ENCODE results near the gene B4GALT5. TPM values are rescaled to one million over a fixed set of nuclear protein-coding genes. Genes with fewer than 3 reads are reported as not detected.

Gene B4GALT5
- total RNA-seq, 1 donor from 2014 or later = 31.0 TPM

DNA sequence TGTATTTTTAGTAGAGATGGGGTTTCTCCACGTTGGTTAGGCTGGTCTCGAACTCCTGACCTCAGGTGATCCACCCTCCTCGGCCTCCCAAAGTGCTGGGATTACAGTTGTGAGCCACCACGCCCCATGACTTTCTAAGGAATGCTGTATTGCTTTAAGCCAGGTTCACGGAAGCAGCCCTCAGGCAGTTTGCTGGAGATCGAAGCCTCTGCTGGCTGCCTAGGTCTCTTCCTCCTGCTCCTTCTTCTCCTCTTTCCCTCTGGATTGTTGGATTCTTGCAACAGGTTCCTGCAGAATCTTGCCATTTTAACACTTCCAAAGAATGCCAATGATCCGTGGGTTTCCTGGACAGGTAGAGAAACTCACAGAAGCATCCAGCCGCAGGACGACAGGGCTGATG, 29.3 kb upstream of the B4GALT5 start:
- intact Hi-C loops (cut with micrococcal nuclease) = no loop called here
- Histone ChIP-seq H3K27ac (replicated peaks) (no peak overlapping the region), H3K27me3 (ENCODE audit: low read depth) (no peaks in the 10 kb centered on the region), H3K36me3 (no peaks in the 10 kb centered on the region), H3K4me1 (peaks cover 9% of the 10 kb centered on the region), H3K9me3 (replicated peaks) (no peaks in the 10 kb centered on the region), H3K4me3 (no peak overlapping the region)
- TF ChIP-seq, protein P1, sequence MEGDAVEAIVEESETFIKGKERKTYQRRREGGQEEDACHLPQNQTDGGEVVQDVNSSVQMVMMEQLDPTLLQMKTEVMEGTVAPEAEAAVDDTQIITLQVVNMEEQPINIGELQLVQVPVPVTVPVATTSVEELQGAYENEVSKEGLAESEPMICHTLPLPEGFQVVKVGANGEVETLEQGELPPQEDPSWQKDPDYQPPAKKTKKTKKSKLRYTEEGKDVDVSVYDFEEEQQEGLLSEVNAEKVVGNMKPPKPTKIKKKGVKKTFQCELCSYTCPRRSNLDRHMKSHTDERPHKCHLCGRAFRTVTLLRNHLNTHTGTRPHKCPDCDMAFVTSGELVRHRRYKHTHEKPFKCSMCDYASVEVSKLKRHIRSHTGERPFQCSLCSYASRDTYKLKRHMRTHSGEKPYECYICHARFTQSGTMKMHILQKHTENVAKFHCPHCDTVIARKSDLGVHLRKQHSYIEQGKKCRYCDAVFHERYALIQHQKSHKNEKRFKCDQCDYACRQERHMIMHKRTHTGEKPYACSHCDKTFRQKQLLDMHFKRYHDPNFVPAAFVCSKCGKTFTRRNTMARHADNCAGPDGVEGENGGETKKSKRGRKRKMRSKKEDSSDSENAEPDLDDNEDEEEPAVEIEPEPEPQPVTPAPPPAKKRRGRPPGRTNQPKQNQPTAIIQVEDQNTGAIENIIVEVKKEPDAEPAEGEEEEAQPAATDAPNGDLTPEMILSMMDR (IDR thresholded peaks at IDR 0.05; ENCODE audit: borderline replicate concordance) = no peak
- DNase-seq = no peak

DNA sequence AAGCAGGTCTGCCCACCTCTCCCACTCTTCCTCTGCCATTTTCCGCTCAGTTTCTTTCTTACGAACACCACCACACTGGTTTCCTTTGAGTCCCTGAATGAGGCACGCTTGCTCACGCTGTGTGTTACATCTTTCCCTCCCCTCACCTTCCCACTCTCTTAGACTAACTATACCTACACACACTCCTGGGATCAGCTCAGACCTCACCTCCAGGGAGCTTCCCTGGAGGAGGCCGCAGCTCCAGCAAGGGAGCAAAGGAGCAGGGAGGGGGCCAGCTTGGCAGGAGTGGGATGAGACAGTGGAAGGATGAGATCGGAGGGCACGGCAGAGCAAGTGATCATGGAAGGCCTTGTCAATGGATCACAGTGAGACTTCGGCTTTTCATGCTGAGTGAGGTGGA, 28.3 kb upstream of the B4GALT5 start:
- TF ChIP-seq, protein P1 (IDR thresholded peaks at IDR 0.05; ENCODE audit: borderline replicate concordance) = no peak
- H3K36me3 ChIP-seq = no peaks in the 10 kb centered on the region
- intact Hi-C loops (cut with micrococcal nuclease) = no loop called here
- no peaks in the 10 kb centered on the region for H3K4me1 ChIP-seq
- no peak overlapping the region for H3K27ac ChIP-seq (replicated peaks)
- DNase-seq = no peak
- no peaks in the 10 kb centered on the region for H3K9me3 ChIP-seq (replicated peaks)
- H3K27me3 ChIP-seq (ENCODE audit: low read depth) = no peaks in the 10 kb centered on the region
- H3K4me3 ChIP-seq = no peak overlapping the region

DNA sequence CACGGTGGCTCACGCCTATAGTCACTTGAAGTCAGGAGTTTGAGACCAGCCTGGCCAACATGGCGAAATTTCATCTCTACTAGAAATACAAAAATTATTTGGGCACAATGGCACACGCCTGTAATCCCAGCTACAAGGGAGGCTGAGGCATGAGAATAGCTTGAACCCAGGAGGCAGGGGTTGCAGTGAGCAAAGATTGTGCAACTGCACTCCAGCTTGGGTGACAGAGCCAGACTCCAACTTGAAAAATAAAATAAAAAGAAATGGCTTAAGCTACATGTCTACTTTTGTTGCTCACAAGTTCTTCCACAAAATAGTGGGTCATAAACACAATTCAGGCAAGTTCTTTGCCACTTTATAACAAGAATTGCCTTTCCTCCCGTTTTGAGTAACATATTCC, 27.1 kb upstream of the B4GALT5 start:
- no peaks in the 10 kb centered on the region for H3K9me3 ChIP-seq (replicated peaks)
- intact Hi-C loops (cut with micrococcal nuclease) = no loop called here
- TF ChIP-seq, protein P1 (IDR thresholded peaks at IDR 0.05; ENCODE audit: borderline replicate concordance) = no peak
- H3K36me3 ChIP-seq = no peaks in the 10 kb centered on the region
- H3K4me1 ChIP-seq = no peaks in the 10 kb centered on the region
- DNase-seq = no peak
- no peaks in the 10 kb centered on the region for H3K27me3 ChIP-seq (ENCODE audit: low read depth)
- no peak overlapping the region for H3K27ac ChIP-seq (replicated peaks)
- no peak overlapping the region for H3K4me3 ChIP-seq

DNA sequence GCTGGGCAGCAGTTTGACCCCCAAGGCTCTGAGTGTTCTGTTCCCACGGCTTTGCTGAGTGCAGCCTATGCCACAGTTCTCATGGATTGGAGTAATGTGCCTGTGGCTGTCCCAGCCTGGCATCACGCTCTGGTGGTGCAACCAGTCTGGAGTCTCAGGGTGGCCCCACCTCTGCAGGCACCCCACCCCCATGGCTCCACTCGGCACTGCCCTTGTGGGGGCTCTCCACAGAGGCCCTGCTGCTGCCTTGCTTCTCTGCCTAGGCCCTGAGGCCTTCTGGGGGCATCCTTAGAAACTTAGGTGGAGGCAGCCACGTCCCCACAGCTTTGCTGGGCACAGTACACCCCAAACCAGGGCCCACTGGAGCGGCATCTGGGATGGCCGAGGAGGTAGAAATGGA, 25.4 kb upstream of the B4GALT5 start:
- H3K4me3 ChIP-seq = no peak overlapping the region
- H3K27ac ChIP-seq (replicated peaks) = no peak overlapping the region
- intact Hi-C loops (cut with micrococcal nuclease) = no loop called here
- H3K27me3 ChIP-seq (ENCODE audit: low read depth) = no peaks in the 10 kb centered on the region
- H3K4me1 ChIP-seq = no peaks in the 10 kb centered on the region
- H3K36me3 ChIP-seq = no peaks in the 10 kb centered on the region
- no peak for DNase-seq
- H3K9me3 ChIP-seq (replicated peaks) = no peaks in the 10 kb centered on the region
- TF ChIP-seq, protein P1 (IDR thresholded peaks at IDR 0.05; ENCODE audit: borderline replicate concordance) = no peak

DNA sequence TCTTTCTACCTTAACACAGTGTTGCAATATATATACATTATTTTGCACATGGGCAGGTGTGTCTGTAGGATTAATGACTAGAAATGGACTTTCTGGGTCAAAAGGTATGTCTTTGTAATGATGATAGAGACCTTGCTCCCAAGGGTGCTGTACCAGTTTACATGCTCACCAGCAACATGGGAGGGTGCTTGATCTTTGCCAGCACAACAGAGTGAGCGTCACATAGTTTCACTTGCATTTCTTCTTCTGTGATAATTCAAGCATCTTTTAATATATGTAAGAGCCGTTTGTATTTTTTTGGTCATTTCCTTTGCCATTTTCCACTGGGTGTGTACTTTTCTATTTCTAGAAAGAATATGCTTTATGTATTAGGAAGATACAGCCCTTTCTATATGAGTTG, 23.6 kb upstream of the B4GALT5 start:
- intact Hi-C loops (cut with micrococcal nuclease) = no loop called here
- Histone ChIP-seq H3K9me3 (replicated peaks) (no peaks in the 10 kb centered on the region), H3K27ac (replicated peaks) (no peak overlapping the region), H3K36me3 (no peaks in the 10 kb centered on the region), H3K27me3 (ENCODE audit: low read depth) (no peaks in the 10 kb centered on the region), H3K4me1 (no peaks in the 10 kb centered on the region), H3K4me3 (no peak overlapping the region)
- DNase-seq = no peak
- TF ChIP-seq, protein P1 (IDR thresholded peaks at IDR 0.05; ENCODE audit: borderline replicate concordance) = no peak

DNA sequence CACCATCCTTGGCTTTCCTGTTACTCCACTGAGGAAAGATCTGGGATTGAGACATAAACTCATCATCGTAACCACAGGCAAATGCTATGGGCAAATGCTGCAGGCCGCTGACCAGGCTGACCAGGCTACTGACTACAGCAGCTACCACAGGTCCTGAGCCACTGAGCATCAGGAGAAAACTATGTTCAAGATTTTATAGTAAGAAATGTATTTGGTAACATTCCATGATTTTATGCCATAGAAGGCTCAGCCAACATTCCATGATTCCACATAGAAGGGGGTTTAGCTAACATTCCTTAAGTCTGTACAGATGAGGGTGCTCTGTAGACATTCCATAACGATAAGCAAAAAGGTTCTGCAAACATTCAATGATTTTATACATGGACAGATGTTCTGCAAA, 16.1 kb upstream of the B4GALT5 start:
- TF ChIP-seq, protein P1 (IDR thresholded peaks at IDR 0.05; ENCODE audit: borderline replicate concordance) = no peak
- Histone ChIP-seq H3K27ac (replicated peaks) (no peak overlapping the region), H3K9me3 (replicated peaks) (peaks cover 3% of the 10 kb centered on the region), H3K4me1 (peaks cover 11% of the 10 kb centered on the region), H3K4me3 (no peak overlapping the region), H3K27me3 (ENCODE audit: low read depth) (no peaks in the 10 kb centered on the region), H3K36me3 (no peaks in the 10 kb centered on the region)
- no peak for DNase-seq
- intact Hi-C loops (cut with micrococcal nuclease) = no loop called here
